PC-9 (cell line): ENCODE data around the gene SIGLEC9. TPM values are rescaled to one million over a fixed set of nuclear protein-coding genes. Genes with fewer than 3 reads are reported as not detected.

ENCODE experiments used
- BruUV-seq: library from RNA; stranded (reverse); fragments of 400-500 nt; replicated peaks from 2 replicates; lab custom pipeline; 2021; lab: Mats Ljungman, UMichigan
- CTCF ChIA-PET: fragments of 300-600 bp; sonication (Branson Sonifier 250); formaldehyde crosslinking; loops from one replicate; lab custom pipeline; 2022; ENCODE audit warnings: antibody characterized with exemption; lab: Charles Lee
- POLR2A ChIA-PET: fragments of 300-600 bp; sonication (Branson Sonifier 250); formaldehyde crosslinking; loops from one replicate; lab custom pipeline; 2022; ENCODE audit warnings: antibody characterized with exemption; ENCODE audit not compliant: unreplicated experiment; lab: Charles Lee
- DNase-seq, 2 experiments: peaks; one replicate each; pipeline versions ENCODE4 v3.0.0 to v3.0.0-alpha.2; 2015 to 2022; ENCODE audit warnings: mixed read lengths in 1 of 2
- H2AFZ ChIP-seq: fragments of 200-600 bp; sonication (generic); 2 replicates; pipeline ENCODE4 v1.8.1; 2017; ENCODE audit warnings: antibody characterized with exemption
- H3F3A ChIP-seq: fragments of 200-600 bp; sonication (generic); 2 replicates; pipeline ENCODE4 v1.8.1; 2017; ENCODE audit warnings: antibody characterized with exemption, mild to moderate bottlenecking, low read depth; ENCODE audit not compliant: insufficient read depth
- H3K27ac ChIP-seq: fragments of 200-600 bp; sonication (generic); 2 replicates; pipeline ENCODE4 v1.6.1; 2016; ENCODE audit warnings: mixed run types
- H3K27me3 ChIP-seq: fragments of 200-600 bp; sonication (generic); 2 replicates; pipeline ENCODE4 v1.6.1; 2016; ENCODE audit warnings: low read depth, mixed run types; ENCODE audit not compliant: insufficient read depth
- H3K36me3 ChIP-seq: fragments of 200-600 bp; sonication (generic); 2 replicates; pipeline ENCODE4 v1.6.1; 2016; ENCODE audit warnings: low read depth, mixed run types
- H3K4me1 ChIP-seq: fragments of 200-600 bp; sonication (generic); replicated peaks from 2 replicates; pipeline ENCODE4 v1.6.1; 2016; ENCODE audit warnings: mixed run types; ENCODE audit not compliant: insufficient read depth
- H3K4me2 ChIP-seq: fragments of 200-600 bp; sonication (generic); 2 replicates; pipeline ENCODE4 v1.6.1; 2017; ENCODE audit warnings: mixed run types
- H3K4me3 ChIP-seq: fragments of 200-600 bp; sonication (generic); 2 replicates; pipeline ENCODE4 v1.6.1; 2016; ENCODE audit warnings: mixed run types
- H3K79me2 ChIP-seq: fragments of 200-600 bp; sonication (generic); 2 replicates; pipeline ENCODE4 v1.6.1; 2017; ENCODE audit warnings: low read depth, mixed run types
- H3K9me2 ChIP-seq: fragments of 200-600 bp; sonication (generic); 2 replicates; pipeline ENCODE4 v1.8.1; 2017; ENCODE audit warnings: mild to moderate bottlenecking; ENCODE audit not compliant: insufficient read depth
- H3K9me3 ChIP-seq: fragments of 200-600 bp; sonication (generic); 2 replicates; pipeline ENCODE4 v1.8.1; 2016; ENCODE audit warnings: low read depth; ENCODE audit not compliant: insufficient read depth
- H4K20me1 ChIP-seq: fragments of 200-600 bp; sonication (generic); 2 replicates; pipeline ENCODE4 v1.8.1; 2017; ENCODE audit not compliant: insufficient read depth
- EZH2 ChIP-seq: fragments of 200-600 bp; sonication (generic); IDR thresholded peaks from 2 replicates; pipeline ENCODE4 v1.8.0; 2017; ENCODE audit warnings: antibody characterized with exemption, low read depth
- intact Hi-C: fragments of 100-400 bp; cut with micrococcal nuclease; formaldehyde crosslinking; loops from one replicate; pipeline ENCODE4 v1.10.0; 2022; ENCODE audit not compliant: unreplicated experiment
- total RNA-seq: library from RNA; stranded (reverse); gene quantifications from 2 replicates; pipeline ENCODE4 v1.2.3, GENCODE V29; 2021
- TF ChIP-seq, protein P1 (sequence below): fragments of 200-600 bp; sonication (generic); conservative IDR thresholded peaks from 2 replicates; pipeline ENCODE4 v1.6.1; 2017; ENCODE audit warnings: mixed run types, antibody characterized with exemption, mild to moderate bottlenecking, moderate library complexity

SIGLEC9 gene
- total RNA-seq, 1 experiment from 2014 or later, result not detected

DNA sequence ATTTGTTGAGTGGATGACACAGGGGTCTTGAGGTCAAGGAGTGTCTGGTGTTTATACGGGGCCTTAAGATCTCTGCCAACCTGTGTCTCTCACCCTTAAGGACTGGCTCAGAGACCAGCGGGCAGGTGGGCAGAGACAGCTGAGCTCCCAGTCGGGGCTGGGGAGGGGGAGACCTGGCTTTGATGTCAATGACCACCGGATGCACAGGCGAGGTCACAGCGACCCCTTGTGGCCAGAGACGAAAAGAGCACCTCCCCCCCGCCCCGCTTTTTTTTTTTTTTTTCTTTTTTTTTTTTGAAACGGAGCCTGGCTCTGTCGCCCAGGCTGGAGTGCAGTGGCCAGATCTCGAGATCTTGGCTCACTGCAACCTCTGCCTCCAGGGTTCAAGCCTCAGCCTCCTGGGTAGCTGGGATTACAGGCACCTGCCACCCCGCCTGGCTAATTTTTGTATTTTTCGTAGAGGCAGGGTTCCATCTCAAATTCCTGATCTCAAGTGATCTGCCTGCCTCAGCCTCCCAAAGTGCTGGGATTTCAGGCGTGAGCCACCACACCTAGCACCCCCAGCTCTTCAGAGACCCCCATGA, 29.9 kb upstream of the SIGLEC9 start:
- H4K20me1 ChIP-seq, result peaks cover 29% of the 10 kb centered on the region
- peak; percentile 31 to 38 for DNase-seq
- intact Hi-C loops, result loop anchor here (1.0 to 5.0 kb wide), 3 partner anchors 73 to 312 kb away; no protein-coding TSS in a partner anchor
- ChIA-PET CTCF (interaction anchor here (0.6 to 0.9 kb wide), 3 partner anchors 74 to 1012 kb away, joined by 4 to 19 read pairs (median 14); no protein-coding TSS in a partner anchor), POLR2A (no interaction called here)
- H3K27me3 ChIP-seq, result no peaks in the 10 kb centered on the region
- H3K9me3 ChIP-seq, result no peaks in the 10 kb centered on the region
- BruUV-seq, result no TSS peak
- H3K4me2 ChIP-seq, result no peak overlapping the region
- H3K9me2 ChIP-seq, result no peaks in the 10 kb centered on the region
- no peak for TF ChIP-seq EZH2
- TF ChIP-seq, protein P1, sequence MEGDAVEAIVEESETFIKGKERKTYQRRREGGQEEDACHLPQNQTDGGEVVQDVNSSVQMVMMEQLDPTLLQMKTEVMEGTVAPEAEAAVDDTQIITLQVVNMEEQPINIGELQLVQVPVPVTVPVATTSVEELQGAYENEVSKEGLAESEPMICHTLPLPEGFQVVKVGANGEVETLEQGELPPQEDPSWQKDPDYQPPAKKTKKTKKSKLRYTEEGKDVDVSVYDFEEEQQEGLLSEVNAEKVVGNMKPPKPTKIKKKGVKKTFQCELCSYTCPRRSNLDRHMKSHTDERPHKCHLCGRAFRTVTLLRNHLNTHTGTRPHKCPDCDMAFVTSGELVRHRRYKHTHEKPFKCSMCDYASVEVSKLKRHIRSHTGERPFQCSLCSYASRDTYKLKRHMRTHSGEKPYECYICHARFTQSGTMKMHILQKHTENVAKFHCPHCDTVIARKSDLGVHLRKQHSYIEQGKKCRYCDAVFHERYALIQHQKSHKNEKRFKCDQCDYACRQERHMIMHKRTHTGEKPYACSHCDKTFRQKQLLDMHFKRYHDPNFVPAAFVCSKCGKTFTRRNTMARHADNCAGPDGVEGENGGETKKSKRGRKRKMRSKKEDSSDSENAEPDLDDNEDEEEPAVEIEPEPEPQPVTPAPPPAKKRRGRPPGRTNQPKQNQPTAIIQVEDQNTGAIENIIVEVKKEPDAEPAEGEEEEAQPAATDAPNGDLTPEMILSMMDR, result peak; percentile 94
- peaks cover 31% of the 10 kb centered on the region for H3F3A ChIP-seq
- no peak overlapping the region for H3K27ac ChIP-seq
- no peaks in the 10 kb centered on the region for H3K36me3 ChIP-seq
- H3K4me1 ChIP-seq, result 0 out of 2 replicates have a peak, but pooled peaks cover 7% of the 10 kb centered on the region
- no peak overlapping the region for H3K4me3 ChIP-seq
- H3K79me2 ChIP-seq, result no peaks in the 10 kb centered on the region
- no peak overlapping the region for H2AFZ ChIP-seq

DNA sequence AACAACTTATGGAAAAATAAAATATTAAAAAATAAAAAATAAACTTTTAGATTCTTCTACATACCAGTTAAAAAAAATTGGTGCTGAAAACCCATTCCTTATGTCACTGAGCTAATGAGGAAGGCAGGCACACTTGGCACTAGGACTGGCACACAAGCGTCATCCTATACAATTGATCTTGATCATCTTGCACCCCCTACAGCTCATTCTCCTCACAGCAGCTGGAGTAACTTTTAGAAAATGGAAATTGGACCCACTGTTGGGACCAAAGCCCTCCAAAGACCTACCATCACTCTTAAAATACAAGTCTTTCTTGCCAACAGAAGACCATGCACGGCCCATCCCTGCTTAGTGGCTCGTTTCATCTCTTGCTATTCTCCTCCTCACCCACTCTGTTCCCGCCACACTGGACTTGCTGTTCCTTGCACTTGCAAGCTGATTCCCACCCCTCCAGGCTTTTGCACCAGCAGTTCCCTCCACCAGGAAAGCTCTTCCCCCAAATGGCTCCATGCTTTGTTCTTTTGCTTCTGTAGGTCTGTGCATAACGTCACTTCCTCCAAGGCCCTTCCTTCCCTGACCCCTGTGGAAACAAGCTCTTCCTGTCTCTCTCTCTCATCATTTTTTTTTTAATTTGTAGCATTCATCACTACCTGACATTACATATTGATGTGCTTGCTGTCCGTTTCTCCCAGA, 28.1 kb upstream of the SIGLEC9 start:
- POLR2A ChIA-PET, result interaction anchor here (0.6 kb wide), 1 partner anchor 315 kb away, joined by 22 read pairs; no protein-coding TSS in a partner anchor
- peaks cover 41% of the 10 kb centered on the region for H4K20me1 ChIP-seq
- no peaks in the 10 kb centered on the region for H3K9me2 ChIP-seq
- no peaks in the 10 kb centered on the region for H3K27me3 ChIP-seq
- H3K36me3 ChIP-seq, result no peaks in the 10 kb centered on the region
- BruUV-seq, result no TSS peak
- DNase-seq, result peak in 1 of 2 experiments; percentile 12
- CTCF ChIA-PET, result interaction anchor here (0.9 to 1.5 kb wide), 2 partner anchors 76 to 167 kb away, joined by 3 to 8 read pairs; no protein-coding TSS in a partner anchor
- no peak for TF ChIP-seq EZH2
- TF ChIP-seq, protein P1, result peak; percentile 50; the same call in 1 of the 2 replicates
- H3K9me3 ChIP-seq, result no peaks in the 10 kb centered on the region
- peaks cover 41% of the 10 kb centered on the region; the same call in 1 of the 2 replicates for H3F3A ChIP-seq
- no peak overlapping the region for H3K27ac ChIP-seq
- no peak overlapping the region for H2AFZ ChIP-seq
- H3K4me2 ChIP-seq, result no peak overlapping the region
- no peaks in the 10 kb centered on the region for H3K79me2 ChIP-seq
- no peaks in the 10 kb centered on the region for H3K4me1 ChIP-seq
- no peak overlapping the region for H3K4me3 ChIP-seq
- intact Hi-C loops, result loop anchor here (1.0 to 5.0 kb wide), 7 partner anchors 128 to 728 kb away; partner anchors contain the start of gene KLK6

DNA sequence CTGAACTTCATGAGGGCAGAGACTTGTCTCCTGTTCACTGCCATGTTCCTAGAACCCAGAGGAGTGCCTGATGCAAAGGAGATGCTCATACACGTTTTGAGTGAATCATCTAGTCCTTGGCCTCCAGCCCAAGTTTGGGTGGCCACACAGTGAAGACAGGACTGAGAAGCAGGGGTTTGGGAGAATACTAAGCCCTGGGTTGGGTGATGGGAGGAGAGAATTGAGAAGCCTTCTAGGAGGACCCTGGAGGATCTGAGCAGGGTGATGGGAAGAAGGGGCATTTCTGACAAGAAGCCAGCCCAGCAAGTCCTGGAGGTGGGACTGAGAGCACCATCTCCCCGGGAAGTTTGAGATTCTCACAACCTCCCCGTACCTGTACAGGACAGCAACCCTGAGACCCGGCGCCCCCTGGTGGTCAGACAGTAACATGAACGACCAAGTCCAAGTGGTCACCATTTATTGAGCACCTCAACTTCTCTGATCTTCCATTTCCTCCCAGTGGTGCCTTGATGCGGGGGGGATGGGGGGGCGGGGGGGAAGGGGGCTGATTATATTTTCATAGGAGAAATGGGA, 27.5 kb upstream of the SIGLEC9 start:
- CTCF ChIA-PET, result interaction anchor here (1.5 kb wide), 1 partner anchor 76 kb away, joined by 8 read pairs; no protein-coding TSS in a partner anchor
- H3K27ac ChIP-seq, result no peak overlapping the region

More for the DNA sequence above, 27.5 kb upstream of the SIGLEC9 start:
- no TSS peak for BruUV-seq
- POLR2A ChIA-PET, result no interaction called here
- peaks cover 40% of the 10 kb centered on the region; the same call in 1 of the 2 replicates for H3F3A ChIP-seq
- no peaks in the 10 kb centered on the region for H3K27me3 ChIP-seq
- H3K4me3 ChIP-seq, result no peak overlapping the region
- no peak overlapping the region for H3K4me2 ChIP-seq
- TF ChIP-seq EZH2, result no peak
- TF ChIP-seq, protein P1, result peak; percentile 85
- H3K9me2 ChIP-seq, result no peaks in the 10 kb centered on the region
- peak; percentile 62 to 69 for DNase-seq
- intact Hi-C loops, result loop anchor here (1.0 to 5.0 kb wide), 7 partner anchors 128 to 728 kb away; partner anchors contain the start of gene KLK6
- peaks cover 42% of the 10 kb centered on the region for H4K20me1 ChIP-seq
- no peaks in the 10 kb centered on the region for H3K4me1 ChIP-seq
- H3K79me2 ChIP-seq, result no peaks in the 10 kb centered on the region
- H2AFZ ChIP-seq, result no peak overlapping the region
- H3K9me3 ChIP-seq, result no peaks in the 10 kb centered on the region
- H3K36me3 ChIP-seq, result no peaks in the 10 kb centered on the region
